Fibroblast of skin of left quadriceps (primary cell): Measurements from ENCODE around the gene RTN3.
A peak's percentile ranks its signal among the peaks of the same experiment; 100 is the strongest.
"Not testable (repeated sequence)": the region's sequence is repeated elsewhere in the genome, so short reads cannot be mapped to it uniquely, and the experiment has no call there.

Source experiments
- DNase-seq, 2 experiments: peaks; one replicate each; pipeline ENCODE4 v3.0.0-alpha.2; 2013; ENCODE audit warnings: low read depth in 2 of 2

The RTN3 gene

GRCh38 chr11:63768237-63769041 lies 87.1 kb downstream of the RTN3 start, which contains the start of gene ZFTA:
TSS of gene ZFTA (minus strand) at chr11:63768775. CDS start at chr11:63768622, 153 bp downstream.
- no peak for DNase-seq

GRCh38 chr11:63769042-63769713 lies 87.9 kb downstream of the RTN3 start:
- no peak for DNase-seq

GRCh38 chr11:63769714-63770455 lies 88.6 kb downstream of the RTN3 start:
- DNase-seq = no peak

- DNase-seq = no peak
These were observed 89.5 kb downstream of the RTN3 start for GRCh38 chr11:63770763-63771162.

GRCh38 chr11:63771741-63772318 lies 90.5 kb downstream of the RTN3 start:
- not testable (repeated sequence) for DNase-seq

GRCh38 chr11:63775191-63775590 lies 93.9 kb downstream of the RTN3 start:
- DNase-seq = peak in 1 of 2 experiments; percentile 42

- no peak for DNase-seq
These were observed 97.7 kb downstream of the RTN3 start for GRCh38 chr11:63779039-63779438.

GRCh38 chr11:63782749-63783148 lies 101.4 kb downstream of the RTN3 start:
- DNase-seq = no peak

GRCh38 chr11:63783925-63784592 lies 102.8 kb downstream of the RTN3 start:
- DNase-seq = no peak

GRCh38 chr11:63785823-63786222 lies 104.5 kb downstream of the RTN3 start:
- DNase-seq = no peak

GRCh38 chr11:63791495-63792167 lies 110.3 kb downstream of the RTN3 start:
- DNase-seq = no peak

- DNase-seq = no peak
These were observed 111.9 kb downstream of the RTN3 start for GRCh38 chr11:63793161-63793560.

GRCh38 chr11:63795066-63795465 lies 113.8 kb downstream of the RTN3 start:
- no peak for DNase-seq

GRCh38 chr11:63800921-63801320 lies 119.6 kb downstream of the RTN3 start:
- no peak for DNase-seq

- DNase-seq = no peak
These were observed 121.5 kb downstream of the RTN3 start for GRCh38 chr11:63802637-63803414.

- DNase-seq = no peak
These were observed 123.0 kb downstream of the RTN3 start for GRCh38 chr11:63804259-63804658.

- no peak for DNase-seq
These were observed 124.6 kb downstream of the RTN3 start for GRCh38 chr11:63805844-63806415.
